ENCODE measurements around the gene CEP170. TPM values are rescaled to one million over a fixed set of nuclear protein-coding genes. Genes with fewer than 3 reads are reported as not detected.

CEP170 gene
- total and polyA plus RNA-seq, 10 of the 15 experiments (the other 5 are each of a cell fraction or from before 2014, with no cell fraction given): 15.0 to 67.3 (median 40.2) TPM

- no peak for TF ChIP-seq CEBPZ (IDR thresholded peaks at IDR 0.05; ENCODE audit: low read depth, low read length)
- no peak for TF ChIP-seq BCLAF1 (IDR thresholded peaks at IDR 0.05)
- peak; percentile 90 for TF ChIP-seq NKRF (conservative IDR thresholded peaks at IDR 0.05)
- TF ChIP-seq MYB (IDR thresholded peaks at IDR 0.05; ENCODE audit: borderline replicate concordance, low read depth, low read length): peak; percentile 76; the same call in 1 of the 2 replicates
- peak; percentile 57; the same call in 1 of the 2 replicates for TF ChIP-seq RB1 (IDR thresholded peaks at IDR 0.05; ENCODE audit: borderline replicate concordance)
- TF ChIP-seq ZBTB4 (CRISPR knock-in tag; IDR thresholded peaks at IDR 0.05): no peak
- no peak for TF ChIP-seq BCL11A (IDR thresholded peaks at IDR 0.05; ENCODE audit: low read depth, low read length)
- peak; percentile 1; the same call in 1 of the 2 replicates for TF ChIP-seq ELK1 (IDR thresholded peaks at IDR 0.05; ENCODE audit: low read depth, low read length)
- TF ChIP-seq RUNX3 (IDR thresholded peaks at IDR 0.05; ENCODE audit: low read length): peak; percentile 73
- no peak for TF ChIP-seq MEF2A (IDR thresholded peaks at IDR 0.05; ENCODE audit: insufficient read depth, low read depth, low read length)
- 0 out of 2 replicates have a peak, but pooled peaks have one; percentile 40 for TF ChIP-seq GATAD2B (conservative IDR thresholded peaks at IDR 0.05; ENCODE audit: low read depth)
- no peak; the same call in 1 of the 2 replicates for TF ChIP-seq MTA3 (IDR thresholded peaks at IDR 0.05; ENCODE audit: borderline replicate concordance, low read length)
- TF ChIP-seq USF1 (IDR thresholded peaks at IDR 0.05; ENCODE audit: borderline replicate concordance, extremely low read length, insufficient read depth, low read depth, low read length): no peak
- peak; percentile 59 for TF ChIP-seq RELA (IDR thresholded peaks at IDR 0.05; ENCODE audit: borderline replicate concordance, partially characterized antibody)
These were observed 871 bp upstream of the CEP170 start, which contains the start of gene SDCCAG8 (continued) for GRCh38 chr1:243255791-243256512.
